Fibroblast of lung (primary cell): Measurements from ENCODE around the gene GRAMD4.

Source experiments
- EZH2 ChIP-seq: IDR thresholded peaks from 2 replicates; pipeline ENCODE4 v1.5.1; 2012; ENCODE audit warnings: low read length, control low read depth, mild to moderate bottlenecking; ENCODE audit errors: missing control alignments
- TF ChIP-seq, protein P1 (sequence below), 2 donors: IDR thresholded peaks in 1 of 2; conservative IDR thresholded peaks in 1 of 2; 1 replicate in 1 of 2; 2 replicates in 1 of 2; pipeline ENCODE4 v1.5.1; 2011 to 2012; ENCODE audit warnings: low read length in 2 of 2, control low read depth in 1 of 2, inconsistent platforms in 1 of 2, low read depth in 1 of 2, mild to moderate bottlenecking in 1 of 2

DNA sequence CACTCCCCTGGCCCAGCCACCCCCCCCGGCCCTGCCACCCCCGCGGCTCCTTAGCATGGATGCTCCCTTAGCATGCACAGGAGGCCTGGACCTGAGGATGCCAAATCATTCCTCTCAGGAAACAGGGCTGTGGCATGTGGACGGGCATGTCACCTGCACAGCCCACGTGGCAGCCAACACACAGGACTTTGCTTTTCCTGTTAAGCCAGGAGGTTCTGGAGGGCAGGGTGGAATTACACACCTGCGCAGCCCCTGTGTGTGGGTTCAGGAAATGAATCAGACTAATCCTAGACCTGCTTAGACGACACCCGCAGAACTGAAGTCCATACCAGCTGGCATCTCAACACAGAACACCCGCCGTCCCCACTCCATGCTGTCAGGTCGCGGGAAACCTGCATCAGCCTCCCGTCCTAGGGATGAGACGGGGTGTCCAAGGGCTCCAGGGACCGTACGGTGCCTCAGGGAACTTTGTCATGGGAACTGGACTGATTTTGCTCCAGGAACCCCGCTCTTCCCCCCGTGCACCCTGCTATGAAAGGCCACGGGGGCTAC, 107.7 kb downstream of the GRAMD4 start:
- TF ChIP-seq, protein P1, sequence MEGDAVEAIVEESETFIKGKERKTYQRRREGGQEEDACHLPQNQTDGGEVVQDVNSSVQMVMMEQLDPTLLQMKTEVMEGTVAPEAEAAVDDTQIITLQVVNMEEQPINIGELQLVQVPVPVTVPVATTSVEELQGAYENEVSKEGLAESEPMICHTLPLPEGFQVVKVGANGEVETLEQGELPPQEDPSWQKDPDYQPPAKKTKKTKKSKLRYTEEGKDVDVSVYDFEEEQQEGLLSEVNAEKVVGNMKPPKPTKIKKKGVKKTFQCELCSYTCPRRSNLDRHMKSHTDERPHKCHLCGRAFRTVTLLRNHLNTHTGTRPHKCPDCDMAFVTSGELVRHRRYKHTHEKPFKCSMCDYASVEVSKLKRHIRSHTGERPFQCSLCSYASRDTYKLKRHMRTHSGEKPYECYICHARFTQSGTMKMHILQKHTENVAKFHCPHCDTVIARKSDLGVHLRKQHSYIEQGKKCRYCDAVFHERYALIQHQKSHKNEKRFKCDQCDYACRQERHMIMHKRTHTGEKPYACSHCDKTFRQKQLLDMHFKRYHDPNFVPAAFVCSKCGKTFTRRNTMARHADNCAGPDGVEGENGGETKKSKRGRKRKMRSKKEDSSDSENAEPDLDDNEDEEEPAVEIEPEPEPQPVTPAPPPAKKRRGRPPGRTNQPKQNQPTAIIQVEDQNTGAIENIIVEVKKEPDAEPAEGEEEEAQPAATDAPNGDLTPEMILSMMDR (conservative IDR thresholded peaks at IDR 0.05 in 1 of 2, IDR thresholded peaks at IDR 0.05 in 1 of 2; ENCODE audit: low read depth in 1 of 2, low read length in 2 of 2) = no peak
- no peak for TF ChIP-seq EZH2
